Astrocyte (in vitro differentiated cells and primary cell): ENCODE measurements around the gene DPY19L3. TPM values are rescaled to one million over a fixed set of nuclear protein-coding genes. Genes with fewer than 3 reads are reported as not detected.

Source experiments
- DNase-seq: peaks from one replicate; pipeline ENCODE4 v3.0.0-alpha.2; 2010; ENCODE audit warnings: low read depth
- FAIRE-seq: peaks from 2 replicates; lab custom pipeline; 2011; peaks lifted over from hg19 to GRCh38; lab: Jason Lieb, UNC
- H2AFZ ChIP-seq: 2 replicates; pipeline ENCODE4 v1.6.0; 2012; ENCODE audit warnings: low read depth, low read length, inconsistent platforms
- H3K27ac ChIP-seq: 2 replicates; pipeline ENCODE4 v1.5.1; 2011; ENCODE audit warnings: low read depth, low read length, inconsistent platforms
- H3K27me3 ChIP-seq: 2 replicates; pipeline ENCODE4 v1.6.0; 2011; ENCODE audit warnings: low read length, inconsistent platforms; ENCODE audit not compliant: insufficient read depth
- H3K36me3 ChIP-seq: 2 replicates; pipeline ENCODE4 v1.5.1; 2011; ENCODE audit warnings: low read length, inconsistent platforms; ENCODE audit not compliant: insufficient read depth
- H3K4me1 ChIP-seq: 2 replicates; pipeline ENCODE4 v1.5.1; 2011; ENCODE audit warnings: low read length, inconsistent platforms; ENCODE audit not compliant: insufficient read depth
- H3K4me2 ChIP-seq: 2 replicates; pipeline ENCODE4 v1.6.0; 2012; ENCODE audit warnings: low read length, inconsistent platforms
- H3K4me3 ChIP-seq: 2 replicates; pipeline ENCODE4 v1.5.1; 2011; ENCODE audit warnings: low read depth, mild to moderate bottlenecking, low read length, inconsistent platforms; ENCODE audit not compliant: insufficient read depth
- H3K79me2 ChIP-seq: 2 replicates; pipeline ENCODE4 v1.6.0; 2012; ENCODE audit warnings: mild to moderate bottlenecking, low read length, inconsistent platforms; ENCODE audit not compliant: insufficient read depth
- H3K9ac ChIP-seq: 2 replicates; pipeline ENCODE4 v1.6.0; 2012; ENCODE audit warnings: mild to moderate bottlenecking, low read length, inconsistent platforms
- H3K9me3 ChIP-seq: 2 replicates; pipeline ENCODE4 v1.5.1; 2012; ENCODE audit warnings: low read depth, mild to moderate bottlenecking, low read length, inconsistent platforms; ENCODE audit not compliant: insufficient read depth
- H4K20me1 ChIP-seq: 2 replicates; pipeline ENCODE4 v1.6.0; 2012; ENCODE audit warnings: low read length, inconsistent platforms; ENCODE audit not compliant: insufficient read depth
- H3K27ac Mint-ChIP-seq: one replicate; pipeline ENCODE4 v1.8.0; 2021; ENCODE audit warnings: mild to moderate bottlenecking, mixed read lengths; ENCODE audit not compliant: unreplicated experiment
- H3K27me3 Mint-ChIP-seq: one replicate; pipeline ENCODE4 v1.8.0; 2021; ENCODE audit warnings: low read depth, mixed read lengths; ENCODE audit not compliant: unreplicated experiment
- H3K36me3 Mint-ChIP-seq: one replicate; pipeline ENCODE4 v1.8.0; 2021; ENCODE audit warnings: low read depth, mixed read lengths; ENCODE audit not compliant: unreplicated experiment
- H3K4me1 Mint-ChIP-seq: one replicate; pipeline ENCODE4 v1.8.0; 2021; ENCODE audit warnings: low read depth, mixed read lengths; ENCODE audit not compliant: unreplicated experiment
- H3K4me3 Mint-ChIP-seq: one replicate; pipeline ENCODE4 v1.8.0; 2021; ENCODE audit warnings: mild to moderate bottlenecking, moderate library complexity, mixed read lengths; ENCODE audit not compliant: unreplicated experiment
- H3K9me3 Mint-ChIP-seq: one replicate; pipeline ENCODE4 v1.8.0; 2021; ENCODE audit warnings: mild to moderate bottlenecking, mixed read lengths; ENCODE audit not compliant: unreplicated experiment
- CTCF ChIP-seq: IDR thresholded peaks from 2 replicates; pipeline ENCODE4 v1.5.1; 2011; ENCODE audit warnings: low read depth, mild to moderate bottlenecking, inconsistent platforms, low read length, moderate library complexity; ENCODE audit not compliant: insufficient read depth
- EZH2 ChIP-seq: IDR thresholded peaks from 2 replicates; pipeline ENCODE4 v1.6.1; 2012; ENCODE audit warnings: mild to moderate bottlenecking, low read length, inconsistent platforms; ENCODE audit not compliant: insufficient read depth
- total RNA-seq: library from RNA; stranded (reverse); gene quantifications from 2 replicates; pipeline ENCODE4 v1.2.1, GENCODE V29; 2021

DPY19L3 gene
- total RNA-seq, 1 donor from 2014 or later, result 50.9 TPM

GRCh38 chr19:32358321-32358720 lies 47.2 kb upstream of the DPY19L3 start:
- Histone ChIP-seq H3K9ac (no peak overlapping the region), H3K9me3 (no peaks in the 10 kb centered on the region), H3K4me1 (no peaks in the 10 kb centered on the region), H3K79me2 (peaks cover 26% of the 10 kb centered on the region), H2AFZ (no peak overlapping the region), H3K27me3 (no peaks in the 10 kb centered on the region), H3K4me2 (no peak overlapping the region), H4K20me1 (peaks cover 66% of the 10 kb centered on the region), H3K4me3 (no peak overlapping the region), H3K36me3 (peaks cover 56% of the 10 kb centered on the region), H3K27ac (no peak overlapping the region)
- Mint-ChIP-seq H3K4me1 (no peaks in the 10 kb centered on the region), H3K36me3 (peaks cover 20% of the 10 kb centered on the region), H3K4me3 (no peak overlapping the region), H3K27me3 (no peaks in the 10 kb centered on the region), H3K9me3 (no peaks in the 10 kb centered on the region), H3K27ac (no peak overlapping the region)
- DNase-seq (no peak), FAIRE-seq (no peak)
- no peak for TF ChIP-seq EZH2
- no peak for TF ChIP-seq CTCF

GRCh38 chr19:32359581-32359980 lies 46.0 kb upstream of the DPY19L3 start:
- H3K36me3 ChIP-seq, result peaks cover 43% of the 10 kb centered on the region
- peaks cover 20% of the 10 kb centered on the region for H3K79me2 ChIP-seq
- no peak overlapping the region for H3K9ac ChIP-seq
- H3K27ac Mint-ChIP-seq, result no peak overlapping the region
- FAIRE-seq, result no peak
- no peak overlapping the region for H3K4me3 Mint-ChIP-seq
- no peaks in the 10 kb centered on the region for H3K9me3 ChIP-seq
- H2AFZ ChIP-seq, result no peak overlapping the region
- DNase-seq, result no peak
- H3K9me3 Mint-ChIP-seq, result no peaks in the 10 kb centered on the region
- no peaks in the 10 kb centered on the region for H3K27me3 ChIP-seq
- TF ChIP-seq EZH2 (no peak), CTCF (no peak)
- peaks cover 3% of the 10 kb centered on the region for H3K4me1 Mint-ChIP-seq
- H4K20me1 ChIP-seq, result peaks cover 61% of the 10 kb centered on the region
- H3K27ac ChIP-seq, result no peak overlapping the region
- H3K4me1 ChIP-seq, result no peaks in the 10 kb centered on the region
- H3K4me2 ChIP-seq, result no peak overlapping the region
- peaks cover 14% of the 10 kb centered on the region for H3K36me3 Mint-ChIP-seq
- H3K4me3 ChIP-seq, result no peak overlapping the region
- H3K27me3 Mint-ChIP-seq, result no peaks in the 10 kb centered on the region

GRCh38 chr19:32361574-32362317 lies 43.8 kb upstream of the DPY19L3 start:
- Histone ChIP-seq H3K4me1 (no peaks in the 10 kb centered on the region), H3K27me3 (no peaks in the 10 kb centered on the region), H3K36me3 (peaks cover 33% of the 10 kb centered on the region), H3K9me3 (no peaks in the 10 kb centered on the region), H3K79me2 (peaks cover 35% of the 10 kb centered on the region), H3K4me3 (no peak overlapping the region), H3K27ac (no peak overlapping the region), H4K20me1 (peaks cover 56% of the 10 kb centered on the region), H3K9ac (no peak overlapping the region), H2AFZ (no peak overlapping the region), H3K4me2 (no peak overlapping the region)
- H3K4me1 Mint-ChIP-seq, result peaks cover 3% of the 10 kb centered on the region
- H3K27me3 Mint-ChIP-seq, result no peaks in the 10 kb centered on the region
- FAIRE-seq (no peak), DNase-seq (no peak)
- no peak overlapping the region for H3K4me3 Mint-ChIP-seq
- no peak overlapping the region for H3K27ac Mint-ChIP-seq
- H3K36me3 Mint-ChIP-seq, result peaks cover 3% of the 10 kb centered on the region
- TF ChIP-seq EZH2 (no peak), CTCF (no peak)
- no peaks in the 10 kb centered on the region for H3K9me3 Mint-ChIP-seq
